MM.1S (cell line): Measurements from ENCODE around the gene FCHSD2.

Experiments
- CTCF ChIP-seq: fragments of 300-600 bp; sonication (generic); IDR thresholded peaks from 2 replicates; pipeline ENCODE4 v1.5.1; 2016; ENCODE audit warnings: antibody characterized with exemption, low read length, mixed read lengths
- EZH2 ChIP-seq: fragments of 300-600 bp; sonication (generic); optimal IDR thresholded peaks from 2 replicates; pipeline ENCODE3; 2017; ENCODE audit warnings: low read depth, mild to moderate bottlenecking, antibody characterized with exemption, low read length, mixed read lengths
- EZH2phosphoT487 ChIP-seq: fragments of 300-600 bp; sonication (generic); IDR thresholded peaks from 2 replicates; pipeline ENCODE4 v1.6.1; 2018; ENCODE audit warnings: antibody characterized with exemption, low read length

DNA sequence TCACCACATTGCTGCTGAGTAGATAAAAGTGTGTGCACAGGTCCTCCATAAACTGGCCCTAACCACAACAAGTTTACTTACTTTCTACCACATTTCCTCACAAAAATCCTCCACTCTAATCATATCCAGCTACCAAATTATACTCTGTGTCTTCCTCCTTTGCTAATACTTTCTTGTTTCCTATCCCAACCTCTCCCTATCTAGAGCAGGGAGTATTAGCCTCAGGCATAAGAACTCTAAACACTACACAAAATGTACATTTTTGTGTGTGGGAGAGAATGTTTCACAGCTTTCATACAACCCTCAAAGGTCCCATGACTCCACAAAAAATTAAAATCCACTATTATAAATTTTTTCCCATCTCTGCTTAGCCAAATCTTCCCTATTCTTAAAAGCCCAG lies 255.5 kb downstream of the FCHSD2 start:
- TF ChIP-seq CTCF (no peak), EZH2 (no peak), EZH2phosphoT487 (no peak)
